Neural progenitor cell (in vitro differentiated cells): Measurements from ENCODE around the gene CLIP2. TPM values are rescaled to one million over a fixed set of nuclear protein-coding genes. Genes with fewer than 3 reads are reported as not detected.
"Not testable (repeated sequence)": the region's sequence is repeated elsewhere in the genome, so short reads cannot be mapped to it uniquely, and the experiment has no call there.

Source experiments
- DNase-seq: peaks from one replicate; pipeline ENCODE4 v3.0.0-alpha.2; 2016; ENCODE audit warnings: low spot score
- H2AFZ ChIP-seq: fragments of 200-600 bp; sonication (generic); replicated peaks from 2 replicates; pipeline ENCODE4 v1.6.1; 2016; ENCODE audit warnings: antibody characterized with exemption
- H3F3A ChIP-seq: fragments of 200-600 bp; sonication (generic); 2 replicates; pipeline ENCODE4 v1.6.1; 2016; ENCODE audit warnings: antibody characterized with exemption, low read depth
- H3K27ac ChIP-seq: fragments of 200-600 bp; sonication (generic); 2 replicates; pipeline ENCODE4 v1.5.1; 2016; ENCODE audit warnings: mild to moderate bottlenecking
- H3K27me3 ChIP-seq: fragments of 200-600 bp; sonication (generic); 2 replicates; pipeline ENCODE4 v1.6.1; 2016; ENCODE audit warnings: mild to moderate bottlenecking, moderate library complexity
- H3K36me3 ChIP-seq: fragments of 200-600 bp; sonication (generic); 2 replicates; pipeline ENCODE4 v1.5.1; 2016
- H3K4me1 ChIP-seq: fragments of 200-600 bp; sonication (generic); 2 replicates; pipeline ENCODE4 v1.6.1; 2016; ENCODE audit warnings: mixed run types
- H3K4me2 ChIP-seq: fragments of 200-600 bp; sonication (generic); 2 replicates; pipeline ENCODE4 v1.6.1; 2016
- H3K4me3 ChIP-seq: fragments of 200-600 bp; sonication (generic); 2 replicates; pipeline ENCODE4 v1.5.1; 2016
- H3K79me2 ChIP-seq: fragments of 200-600 bp; sonication (generic); 2 replicates; pipeline ENCODE4 v1.6.1; 2016; ENCODE audit warnings: low read depth
- H3K9ac ChIP-seq: fragments of 200-600 bp; sonication (generic); 2 replicates; pipeline ENCODE4 v1.6.1; 2016
- H3K9me3 ChIP-seq: fragments of 200-600 bp; sonication (generic); 2 replicates; pipeline ENCODE4 v1.5.1; 2016; ENCODE audit warnings: low read depth
- H4K20me1 ChIP-seq: fragments of 200-600 bp; sonication (generic); 2 replicates; pipeline ENCODE4 v1.6.1; 2016; ENCODE audit warnings: low read depth
- H3K27ac Mint-ChIP-seq: 3 replicates; pipeline ENCODE4 v1.8.0; 2021; ENCODE audit warnings: mixed read lengths
- H3K27me3 Mint-ChIP-seq: 2 replicates; pipeline ENCODE4 v1.8.0; 2022; ENCODE audit warnings: low read depth, mild to moderate bottlenecking, inconsistent platforms, moderate library complexity, mixed read lengths; ENCODE audit not compliant: insufficient read depth
- H3K36me3 Mint-ChIP-seq: 3 replicates; pipeline ENCODE4 v1.8.0; 2021; ENCODE audit warnings: mixed read lengths
- H3K4me1 Mint-ChIP-seq: 3 replicates; pipeline ENCODE4 v1.8.0; 2021; ENCODE audit warnings: mixed read lengths
- H3K4me3 Mint-ChIP-seq: 3 replicates; pipeline ENCODE4 v1.8.0; 2021; ENCODE audit warnings: mild to moderate bottlenecking, moderate library complexity, mixed read lengths
- H3K9me3 Mint-ChIP-seq: 3 replicates; pipeline ENCODE4 v1.8.0; 2020; ENCODE audit warnings: mixed read lengths
- EZH2 ChIP-seq: fragments of 200-600 bp; sonication (generic); IDR thresholded peaks from 2 replicates; pipeline ENCODE4 v1.6.1; 2017; ENCODE audit warnings: antibody characterized with exemption, mild to moderate bottlenecking, moderate library complexity
- EZH2phosphoT487 ChIP-seq: fragments of 200-600 bp; sonication (generic); IDR thresholded peaks from 2 replicates; pipeline ENCODE4 v1.6.1; 2017; ENCODE audit warnings: antibody characterized with exemption
- total RNA-seq: library from RNA; depleted of rRNA; stranded (reverse); fragments of >200 nt; gene quantifications from 2 replicates; pipeline ENCODE4 v1.2.3, GENCODE V29; 2015; ENCODE audit warnings: low replicate concordance
- TF ChIP-seq, protein P1 (sequence below): fragments of 200-600 bp; sonication (generic); IDR thresholded peaks from 2 replicates; pipeline ENCODE4 v1.5.1; 2017; ENCODE audit warnings: antibody characterized with exemption, mild to moderate bottlenecking

CLIP2 gene
- total RNA-seq, 1 donor from 2014 or later: 7.5 TPM

DNA sequence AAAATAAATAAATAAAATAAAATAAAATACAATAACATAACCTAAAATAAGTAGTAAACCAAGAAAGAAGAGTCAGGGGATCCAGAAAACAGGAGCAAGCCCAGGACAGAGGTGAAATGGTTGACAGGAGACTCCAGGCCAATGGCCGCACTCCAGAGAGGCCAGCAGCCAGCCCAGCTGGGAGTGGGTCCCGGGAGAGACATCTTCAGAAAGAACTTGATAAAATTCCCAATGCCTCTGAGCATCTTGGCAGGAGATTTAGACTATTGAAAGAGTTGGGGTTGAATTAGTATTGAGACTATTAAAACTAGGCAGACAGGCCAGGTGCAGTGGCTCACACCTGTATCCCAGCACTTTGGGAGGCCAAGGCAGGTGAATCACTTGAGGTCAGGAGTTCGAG is 62.6 kb downstream of the CLIP2 start:
- H3K9me3 Mint-ChIP-seq: no peaks in the 10 kb centered on the region
- Histone ChIP-seq H3K9me3 (no peaks in the 10 kb centered on the region), H3K27me3 (no peaks in the 10 kb centered on the region), H3K27ac (no peak overlapping the region), H3F3A (no peaks in the 10 kb centered on the region), H4K20me1 (no peaks in the 10 kb centered on the region), H3K4me3 (no peak overlapping the region), H3K36me3 (no peaks in the 10 kb centered on the region), H2AFZ (no peak overlapping the region), H3K4me1 (no peaks in the 10 kb centered on the region), H3K79me2 (no peaks in the 10 kb centered on the region), H3K4me2 (no peak overlapping the region), H3K9ac (no peak overlapping the region)
- H3K27ac Mint-ChIP-seq: no peak overlapping the region
- TF ChIP-seq EZH2 (no peak), EZH2phosphoT487 (no peak)
- TF ChIP-seq, protein P1, sequence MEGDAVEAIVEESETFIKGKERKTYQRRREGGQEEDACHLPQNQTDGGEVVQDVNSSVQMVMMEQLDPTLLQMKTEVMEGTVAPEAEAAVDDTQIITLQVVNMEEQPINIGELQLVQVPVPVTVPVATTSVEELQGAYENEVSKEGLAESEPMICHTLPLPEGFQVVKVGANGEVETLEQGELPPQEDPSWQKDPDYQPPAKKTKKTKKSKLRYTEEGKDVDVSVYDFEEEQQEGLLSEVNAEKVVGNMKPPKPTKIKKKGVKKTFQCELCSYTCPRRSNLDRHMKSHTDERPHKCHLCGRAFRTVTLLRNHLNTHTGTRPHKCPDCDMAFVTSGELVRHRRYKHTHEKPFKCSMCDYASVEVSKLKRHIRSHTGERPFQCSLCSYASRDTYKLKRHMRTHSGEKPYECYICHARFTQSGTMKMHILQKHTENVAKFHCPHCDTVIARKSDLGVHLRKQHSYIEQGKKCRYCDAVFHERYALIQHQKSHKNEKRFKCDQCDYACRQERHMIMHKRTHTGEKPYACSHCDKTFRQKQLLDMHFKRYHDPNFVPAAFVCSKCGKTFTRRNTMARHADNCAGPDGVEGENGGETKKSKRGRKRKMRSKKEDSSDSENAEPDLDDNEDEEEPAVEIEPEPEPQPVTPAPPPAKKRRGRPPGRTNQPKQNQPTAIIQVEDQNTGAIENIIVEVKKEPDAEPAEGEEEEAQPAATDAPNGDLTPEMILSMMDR: no peak
- peaks cover 5% of the 10 kb centered on the region for H3K27me3 Mint-ChIP-seq
- H3K4me1 Mint-ChIP-seq: no peaks in the 10 kb centered on the region
- no peak overlapping the region for H3K4me3 Mint-ChIP-seq
- peaks cover 30% of the 10 kb centered on the region for H3K36me3 Mint-ChIP-seq
- DNase-seq: no peak

DNA sequence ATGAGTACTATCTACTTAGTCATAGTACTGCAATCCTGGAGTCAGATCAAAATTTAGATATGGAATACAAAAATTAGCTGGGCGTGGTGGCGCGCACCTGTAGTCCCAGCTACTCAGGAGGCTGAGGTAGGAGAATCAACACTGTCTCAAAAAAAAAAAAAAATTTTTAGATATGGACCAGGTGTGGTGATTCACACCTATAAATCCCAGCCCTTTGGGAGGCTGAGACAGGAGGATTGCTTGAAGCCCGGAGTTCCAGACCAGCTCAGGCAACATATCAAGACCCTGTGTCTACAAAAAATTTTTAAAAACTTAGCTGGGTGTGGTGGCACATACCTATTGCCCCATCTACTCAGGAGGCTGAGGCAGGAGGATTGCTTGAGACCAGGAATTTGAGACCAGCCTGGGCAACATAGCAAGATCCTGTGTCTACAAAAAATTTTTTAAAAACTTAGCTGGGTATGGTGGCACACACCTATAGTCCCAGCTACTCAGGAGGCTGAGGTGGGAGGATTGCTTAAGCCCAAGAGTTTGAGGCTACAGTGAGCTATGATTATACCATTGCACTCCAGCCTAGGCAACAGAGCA is 63.4 kb downstream of the CLIP2 start:
- not testable (repeated sequence) for H3K9me3 Mint-ChIP-seq, H2AFZ ChIP-seq, H3K4me3 ChIP-seq, H3K36me3 ChIP-seq, H3K27ac ChIP-seq, H3F3A ChIP-seq, H3K79me2 ChIP-seq, H3K4me1 Mint-ChIP-seq, H3K4me3 Mint-ChIP-seq, H3K27me3 ChIP-seq, H3K27ac Mint-ChIP-seq, H4K20me1 ChIP-seq, H3K9me3 ChIP-seq, H3K4me2 ChIP-seq, H3K9ac ChIP-seq, H3K4me1 ChIP-seq, DNase-seq, H3K27me3 Mint-ChIP-seq
- H3K36me3 Mint-ChIP-seq: peaks cover 28% of the 10 kb centered on the region

GRCh38 chr7:74354009-74354408 is 64.8 kb downstream of the CLIP2 start:
- Mint-ChIP-seq H3K36me3 (peaks cover 31% of the 10 kb centered on the region), H3K4me1 (no peaks in the 10 kb centered on the region), H3K27ac (no peak overlapping the region), H3K27me3 (peaks cover 3% of the 10 kb centered on the region), H3K4me3 (no peak overlapping the region), H3K9me3 (no peaks in the 10 kb centered on the region)
- H3K4me2 ChIP-seq: no peak overlapping the region
- H3F3A ChIP-seq: no peaks in the 10 kb centered on the region
- H3K4me1 ChIP-seq: no peaks in the 10 kb centered on the region
- H3K9ac ChIP-seq: no peak overlapping the region
- no peaks in the 10 kb centered on the region for H4K20me1 ChIP-seq
- H3K9me3 ChIP-seq: no peaks in the 10 kb centered on the region
- H3K79me2 ChIP-seq: no peaks in the 10 kb centered on the region
- no peak overlapping the region for H2AFZ ChIP-seq
- no peak for TF ChIP-seq EZH2phosphoT487
- TF ChIP-seq, protein P1: no peak
- no peak for TF ChIP-seq EZH2
- no peak overlapping the region for H3K4me3 ChIP-seq
- H3K27ac ChIP-seq: no peak overlapping the region
- no peaks in the 10 kb centered on the region for H3K27me3 ChIP-seq
- no peaks in the 10 kb centered on the region for H3K36me3 ChIP-seq
- no peak for DNase-seq

- no peak overlapping the region for H3K4me2 ChIP-seq
- no peak overlapping the region for H3K27ac ChIP-seq
- no peaks in the 10 kb centered on the region for H3K79me2 ChIP-seq
- no peaks in the 10 kb centered on the region for H3K36me3 ChIP-seq
- H3K27me3 Mint-ChIP-seq: peaks cover 2% of the 10 kb centered on the region
- H3K27ac Mint-ChIP-seq: no peak overlapping the region
- H3K4me3 Mint-ChIP-seq: no peak overlapping the region
- H3K9me3 Mint-ChIP-seq: no peaks in the 10 kb centered on the region
- H2AFZ ChIP-seq: no peak overlapping the region
- no peak for DNase-seq
- no peak overlapping the region for H3K4me3 ChIP-seq
- H3K9ac ChIP-seq: no peak overlapping the region
- H3F3A ChIP-seq: no peaks in the 10 kb centered on the region
- no peaks in the 10 kb centered on the region for H3K4me1 Mint-ChIP-seq
- no peaks in the 10 kb centered on the region for H4K20me1 ChIP-seq
- no peaks in the 10 kb centered on the region for H3K27me3 ChIP-seq
- TF ChIP-seq EZH2phosphoT487: no peak
- no peak for TF ChIP-seq EZH2
- TF ChIP-seq, protein P1: no peak
- no peaks in the 10 kb centered on the region for H3K4me1 ChIP-seq
- H3K36me3 Mint-ChIP-seq: peaks cover 31% of the 10 kb centered on the region
- H3K9me3 ChIP-seq: no peaks in the 10 kb centered on the region
These were observed 65.9 kb downstream of the CLIP2 start for GRCh38 chr7:74355091-74355490.
